HAP-1 (cell line): ENCODE data around the gene LSM14A.
A peak's percentile ranks its signal among the peaks of the same experiment; 100 is the strongest.
"Not testable (repeated sequence)": the region's sequence is repeated elsewhere in the genome, so short reads cannot be mapped to it uniquely, and the experiment has no call there.

Experiments
- DNase-seq, 2 experiments: peaks; one replicate each; pipeline ENCODE4 v3.0.0-alpha.2; 2016 to 2020; ENCODE audit warnings: low spot score in 2 of 2
- H3K27me3 ChIP-seq: fragments of 250-450 bp; sonication (Bioruptor Pico); 2 replicates; pipeline ENCODE4 v1.5.1; 2020; ENCODE audit warnings: low read depth, mild to moderate bottlenecking, moderate library complexity
- H3K36me3 ChIP-seq: fragments of 250-450 bp; sonication (Bioruptor Pico); replicated peaks from 2 replicates; pipeline ENCODE4 v1.5.1; 2020; ENCODE audit warnings: mild to moderate bottlenecking
- H3K4me1 ChIP-seq: fragments of 250-450 bp; sonication (Bioruptor Pico); 2 replicates; pipeline ENCODE4 v1.5.1; 2020; ENCODE audit warnings: mild to moderate bottlenecking
- H3K4me3 ChIP-seq: fragments of 250-450 bp; sonication (Bioruptor Pico); 2 replicates; pipeline ENCODE4 v1.5.1; 2020; ENCODE audit warnings: mild to moderate bottlenecking, moderate library complexity
- H3K9me3 ChIP-seq: fragments of 250-450 bp; sonication (Bioruptor Pico); 2 replicates; pipeline ENCODE4 v1.5.1; 2020; ENCODE audit warnings: mild to moderate bottlenecking, moderate library complexity
- in situ Hi-C: fragments of 300-500 bp; cut with MboI; formaldehyde crosslinking; loops from 3 replicates; pipeline ENCODE4 v1.14.3; 2020; ENCODE audit warnings: low sequenced_read_pairs, inconsistent platforms, mixed read lengths

The LSM14A gene

DNA sequence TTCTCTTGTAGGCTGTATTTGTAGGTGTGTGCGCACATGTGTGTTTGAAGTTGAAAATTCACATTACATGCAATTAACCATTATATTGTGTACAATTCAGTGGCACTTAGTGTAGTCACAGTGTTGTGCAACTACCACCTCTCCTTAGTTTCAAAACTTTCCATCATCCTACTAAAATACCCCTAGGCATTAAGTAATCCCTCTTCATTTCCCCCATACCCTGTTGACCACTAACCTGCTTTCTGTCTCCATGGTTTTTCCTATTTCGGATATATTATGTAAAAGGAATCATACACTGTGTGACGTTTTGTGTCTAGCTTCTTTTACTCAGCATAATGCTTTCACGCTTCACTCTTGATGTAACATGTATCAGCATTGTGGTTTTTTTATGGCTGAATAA, 16.1 kb downstream of the LSM14A start:
- H3K36me3 ChIP-seq: 0 out of 2 replicates have a peak, but pooled peaks cover 3% of the 10 kb centered on the region
- DNase-seq: no peak
- H3K27me3 ChIP-seq: no peaks in the 10 kb centered on the region
- no peak overlapping the region for H3K4me3 ChIP-seq
- H3K9me3 ChIP-seq: no peaks in the 10 kb centered on the region
- peaks cover 19% of the 10 kb centered on the region for H3K4me1 ChIP-seq
- in situ Hi-C loops: no loop called here

- Histone ChIP-seq H3K9me3 (no peaks in the 10 kb centered on the region), H3K36me3 (peaks cover 4% of the 10 kb centered on the region), H3K4me1 (peaks cover 18% of the 10 kb centered on the region), H3K27me3 (no peaks in the 10 kb centered on the region), H3K4me3 (no peak overlapping the region)
- no peak for DNase-seq
- in situ Hi-C loops: no loop called here
Measured at GRCh38 chr19:34189199-34189916, 17.1 kb downstream of the LSM14A start.

- H3K36me3 ChIP-seq: peaks cover 9% of the 10 kb centered on the region
- no peak for DNase-seq
- no peaks in the 10 kb centered on the region for H3K27me3 ChIP-seq
- H3K4me3 ChIP-seq: no peak overlapping the region
- H3K4me1 ChIP-seq: peaks cover 15% of the 10 kb centered on the region
- H3K9me3 ChIP-seq: no peaks in the 10 kb centered on the region
- in situ Hi-C loops: no loop called here
Measured at GRCh38 chr19:34189917-34190425, 17.7 kb downstream of the LSM14A start.

DNA sequence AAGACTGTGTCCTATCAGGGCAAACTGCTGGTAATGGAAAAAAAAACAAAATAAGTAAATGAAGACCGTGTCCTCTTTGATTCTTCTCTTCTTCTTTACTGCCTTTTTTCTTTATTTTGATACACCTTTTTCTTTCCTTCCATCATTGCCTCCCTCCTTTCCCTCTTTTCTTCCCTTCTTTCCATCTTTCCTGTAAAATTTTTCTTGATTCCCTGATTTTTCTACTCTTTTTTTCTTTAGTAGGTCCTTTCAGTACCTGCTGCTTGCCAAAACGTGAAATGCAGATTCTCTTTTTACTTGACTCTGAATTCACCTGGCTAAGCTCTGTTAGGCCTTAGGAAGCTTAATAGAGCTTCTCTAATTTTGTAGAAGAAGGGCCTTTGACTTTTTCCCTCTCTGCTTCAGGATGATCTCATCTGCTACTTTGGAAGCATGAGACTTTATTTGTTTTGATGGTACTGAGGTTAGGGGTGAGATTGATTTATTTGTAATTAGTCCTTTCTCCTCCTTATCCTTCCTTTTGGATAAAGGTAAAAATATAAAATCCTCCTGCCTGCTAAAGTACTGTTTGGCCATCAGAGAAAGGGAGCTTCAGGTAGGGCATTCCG, 19.2 kb downstream of the LSM14A start:
- H3K9me3 ChIP-seq: no peaks in the 10 kb centered on the region
- no peaks in the 10 kb centered on the region for H3K27me3 ChIP-seq
- H3K4me3 ChIP-seq: no peak overlapping the region
- peaks cover 22% of the 10 kb centered on the region for H3K36me3 ChIP-seq
- in situ Hi-C loops: no loop called here
- DNase-seq: no peak
- peaks cover 15% of the 10 kb centered on the region for H3K4me1 ChIP-seq

GRCh38 chr19:34193439-34193838, 21.1 kb downstream of the LSM14A start:
- DNase-seq: no peak

DNA sequence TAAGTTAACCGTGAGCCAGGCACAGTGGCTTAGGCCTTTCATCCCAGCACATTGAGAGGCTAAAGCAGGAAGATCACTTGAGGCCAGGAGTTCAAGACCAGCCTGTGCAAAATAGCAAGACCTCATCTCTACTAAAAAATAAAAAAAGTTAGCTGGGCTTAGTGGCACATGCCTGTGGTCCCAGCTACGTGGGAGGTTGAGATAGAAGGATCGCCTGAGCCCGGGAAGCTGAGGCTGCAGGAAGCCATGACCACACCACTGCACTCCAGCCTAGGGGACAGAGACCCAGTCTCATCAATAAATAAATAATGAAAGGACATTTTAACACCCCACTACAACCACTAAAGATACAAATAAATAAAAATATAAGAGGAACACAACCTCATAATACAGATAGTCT, 21.6 kb downstream of the LSM14A start:
- peaks cover 44% of the 10 kb centered on the region for H3K36me3 ChIP-seq
- in situ Hi-C loops: no loop called here
- H3K27me3 ChIP-seq: no peaks in the 10 kb centered on the region

More at GRCh38 chr19:34193439-34193838, 21.1 kb downstream of the LSM14A start:
- H3K27me3 ChIP-seq: no peaks in the 10 kb centered on the region
- in situ Hi-C loops: no loop called here
- peaks cover 40% of the 10 kb centered on the region for H3K36me3 ChIP-seq
- H3K4me1 ChIP-seq: peaks cover 15% of the 10 kb centered on the region
- no peaks in the 10 kb centered on the region for H3K9me3 ChIP-seq
- no peak overlapping the region for H3K4me3 ChIP-seq

GRCh38 chr19:34201133-34201532, 28.8 kb downstream of the LSM14A start:
- H3K27me3 ChIP-seq: no peaks in the 10 kb centered on the region
- H3K36me3 ChIP-seq: peaks cover 61% of the 10 kb centered on the region
- H3K4me3 ChIP-seq: no peak overlapping the region
- DNase-seq: no peak
- no peaks in the 10 kb centered on the region for H3K9me3 ChIP-seq
- no peaks in the 10 kb centered on the region for H3K4me1 ChIP-seq
- in situ Hi-C loops: no loop called here

More for the DNA sequence above, 21.6 kb downstream of the LSM14A start:
- Histone ChIP-seq H3K4me3 (no peak overlapping the region), H3K4me1 (peaks cover 14% of the 10 kb centered on the region), H3K9me3 (no peaks in the 10 kb centered on the region)
- no peak for DNase-seq

GRCh38 chr19:34205324-34205723, 33.0 kb downstream of the LSM14A start:
- H3K9me3 ChIP-seq, in situ Hi-C loops, H3K27me3 ChIP-seq, DNase-seq, H3K4me3 ChIP-seq, H3K4me1 ChIP-seq: not testable (repeated sequence)
- H3K36me3 ChIP-seq: peaks cover 39% of the 10 kb centered on the region

DNA sequence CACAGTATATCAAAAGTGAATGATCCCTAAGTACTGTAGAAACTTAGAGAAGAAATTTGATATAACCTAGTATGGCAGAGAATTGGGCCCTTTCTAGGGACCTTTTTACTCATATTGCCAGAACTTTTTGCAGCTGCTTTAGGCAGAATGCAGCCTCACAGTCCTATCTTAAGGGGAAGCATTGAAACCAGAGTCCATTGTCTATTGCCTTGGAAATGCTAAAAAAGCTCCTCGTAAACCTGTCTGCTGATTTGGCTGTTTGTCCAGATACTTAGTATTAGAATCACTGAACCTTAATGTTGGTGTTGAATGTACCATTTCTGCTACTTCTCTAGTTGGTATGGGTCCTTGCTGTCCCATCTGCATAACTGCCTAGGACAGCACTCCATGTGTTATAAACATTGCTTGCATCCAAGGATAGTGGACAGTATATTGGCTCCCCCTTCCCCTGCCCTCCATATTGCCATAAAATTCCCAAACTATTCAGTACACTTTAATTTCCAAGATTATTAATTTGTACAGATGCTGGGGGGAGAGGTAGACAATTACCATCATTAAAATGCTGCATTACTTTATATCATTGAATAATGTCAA, 36.1 kb downstream of the LSM14A start:
- Histone ChIP-seq H3K9me3 (no peaks in the 10 kb centered on the region), H3K27me3 (no peaks in the 10 kb centered on the region), H3K4me3 (no peak overlapping the region), H3K36me3 (peaks cover 41% of the 10 kb centered on the region), H3K4me1 (no peaks in the 10 kb centered on the region)
- in situ Hi-C loops: no loop called here
- DNase-seq: peak in 1 of 2 experiments; percentile 62

DNA sequence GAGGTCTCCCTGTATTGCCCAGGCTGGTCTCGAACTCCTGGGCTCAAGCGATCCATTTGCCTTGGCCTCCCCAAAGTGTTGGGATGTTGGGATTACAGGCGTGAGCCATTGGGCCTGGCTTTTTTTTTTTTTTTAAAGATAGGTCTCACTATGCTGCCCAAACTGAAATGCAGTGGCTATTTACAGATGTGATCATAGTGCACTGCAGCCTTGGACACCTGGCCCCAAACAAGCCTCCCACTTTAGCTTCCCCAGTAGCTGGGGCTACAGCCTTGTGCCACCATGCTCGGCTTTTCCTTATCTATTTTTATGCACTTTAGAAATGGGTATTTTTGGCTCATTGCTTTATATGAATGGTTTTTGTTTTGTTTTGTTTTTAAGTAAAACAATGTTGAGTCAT, 37.4 kb downstream of the LSM14A start:
- in situ Hi-C loops: no loop called here
- Histone ChIP-seq H3K4me3 (no peak overlapping the region), H3K9me3 (no peaks in the 10 kb centered on the region), H3K36me3 (peaks cover 46% of the 10 kb centered on the region), H3K4me1 (no peaks in the 10 kb centered on the region), H3K27me3 (no peaks in the 10 kb centered on the region)
- no peak for DNase-seq

DNA sequence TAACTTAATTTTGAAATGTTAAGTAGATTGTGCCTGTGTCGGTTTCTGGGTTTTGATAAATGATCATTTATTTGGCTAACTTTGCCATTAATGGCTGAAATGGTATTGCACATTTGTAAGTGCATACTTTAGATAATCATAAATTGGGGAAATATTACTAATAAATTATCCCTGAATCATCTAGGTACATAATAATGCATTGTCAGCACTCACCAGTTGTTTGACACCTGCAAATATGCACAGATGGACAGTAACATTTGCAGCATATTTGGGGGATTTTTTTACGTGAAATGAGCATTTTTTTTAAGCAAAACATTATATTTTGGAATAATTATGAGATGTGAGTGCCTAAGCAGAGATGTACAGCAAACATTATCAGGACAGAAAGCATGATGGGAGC, 41.0 kb downstream of the LSM14A start:
- Histone ChIP-seq H3K9me3 (no peaks in the 10 kb centered on the region), H3K4me1 (no peaks in the 10 kb centered on the region), H3K27me3 (no peaks in the 10 kb centered on the region), H3K4me3 (no peak overlapping the region), H3K36me3 (peaks cover 48% of the 10 kb centered on the region)
- DNase-seq: no peak
- in situ Hi-C loops: no loop called here

DNA sequence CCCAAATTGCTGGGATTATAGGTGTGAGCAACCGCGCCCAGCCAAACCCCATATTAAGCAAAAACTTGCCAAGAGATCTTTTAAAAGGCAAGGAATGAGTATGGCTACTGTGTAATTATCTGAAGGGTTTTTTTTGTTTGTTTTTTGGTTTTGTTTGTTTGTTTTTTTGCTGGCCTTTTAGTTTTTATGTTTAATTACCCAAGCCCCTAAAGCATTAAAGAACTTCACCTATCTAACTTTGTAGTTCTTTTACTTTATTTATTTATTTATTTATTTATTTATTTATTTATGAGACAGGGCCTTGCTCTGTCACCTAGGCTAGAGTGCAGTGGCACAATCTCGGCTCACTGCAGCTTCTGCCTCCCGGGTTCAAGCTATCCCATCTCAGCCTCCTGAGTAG, 41.7 kb downstream of the LSM14A start:
- in situ Hi-C loops: no loop called here
- Histone ChIP-seq H3K36me3 (peaks cover 51% of the 10 kb centered on the region), H3K27me3 (no peaks in the 10 kb centered on the region), H3K9me3 (no peaks in the 10 kb centered on the region), H3K4me1 (no peaks in the 10 kb centered on the region), H3K4me3 (no peak overlapping the region)
- no peak for DNase-seq

DNA sequence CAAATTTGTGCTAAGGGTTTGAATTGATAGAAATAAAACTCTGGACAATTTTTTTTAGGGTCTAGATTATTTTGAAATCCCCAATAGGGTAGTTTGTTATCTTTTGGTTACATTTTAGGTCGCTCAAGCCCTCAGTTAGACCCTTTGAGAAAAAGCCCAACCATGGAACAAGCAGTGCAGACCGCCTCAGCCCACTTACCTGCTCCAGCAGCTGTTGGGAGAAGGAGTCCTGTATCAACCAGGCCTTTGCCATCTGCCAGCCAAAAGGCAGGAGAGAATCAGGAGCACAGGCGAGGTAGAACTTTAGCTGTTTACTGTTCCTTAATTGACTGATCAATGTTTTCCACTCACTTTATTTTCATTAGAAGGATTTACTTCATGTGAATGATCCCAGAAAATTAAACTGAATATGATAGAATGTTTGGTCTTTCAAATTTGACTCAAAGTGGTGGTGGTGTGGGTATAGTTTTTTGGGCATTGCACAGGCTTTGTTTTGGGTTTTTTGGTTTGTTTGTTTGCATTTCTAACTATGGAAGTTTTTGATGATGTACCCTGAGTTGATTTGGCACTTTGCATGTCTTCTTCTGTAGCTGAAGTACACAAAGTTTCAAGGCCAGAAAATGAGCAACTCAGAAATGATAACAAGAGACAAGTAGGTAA, 42.8 kb downstream of the LSM14A start:
- Histone ChIP-seq H3K36me3 (peaks cover 56% of the 10 kb centered on the region), H3K27me3 (no peaks in the 10 kb centered on the region)
- in situ Hi-C loops: no loop called here

GRCh38 chr19:34215666-34216038, 43.3 kb downstream of the LSM14A start:
- peaks cover 56% of the 10 kb centered on the region for H3K36me3 ChIP-seq
- no peaks in the 10 kb centered on the region for H3K4me1 ChIP-seq
- in situ Hi-C loops: no loop called here
- DNase-seq: no peak
- no peak overlapping the region for H3K4me3 ChIP-seq
- H3K9me3 ChIP-seq: no peaks in the 10 kb centered on the region
- H3K27me3 ChIP-seq: no peaks in the 10 kb centered on the region

More for the DNA sequence above, 42.8 kb downstream of the LSM14A start:
- H3K4me3 ChIP-seq: no peak overlapping the region
- DNase-seq: no peak
- H3K9me3 ChIP-seq: no peaks in the 10 kb centered on the region
- no peaks in the 10 kb centered on the region for H3K4me1 ChIP-seq
